Heart left ventricle (tissue), 13 donors: ENCODE measurements around the gene HIPK2.

ENCODE experiments used
- CTCF ChIP-seq, 12 donors: fragments of 200-600 bp; sonication (generic) in 4 of 12; IDR thresholded peaks; one replicate each; pipeline versions ENCODE4 v1.5.0 to v1.8.0; 2018 to 2022; ENCODE audit warnings: antibody characterized with exemption in 12 of 12, mild to moderate bottlenecking in 5 of 12
- POLR2A ChIP-seq, 2 donors: fragments of 450-650 bp; IDR thresholded peaks; one replicate each; pipeline ENCODE4 v1.6.1; 2017; ENCODE audit warnings: antibody characterized with exemption in 2 of 2, mild to moderate bottlenecking in 2 of 2, moderate library complexity in 2 of 2
- donor health status: ischemic (EF 13 %, LVEDD 7.1; RV severe dilation, severe dysfunction).
- donor health status: DM: no; HTN: yes; CAD: no.
- donor health status: DM: no; HTN: no; CAD: no.
- donor health status: ischemic (EF 25% LVEDD 6.9; RV normal size, moderate dysfunction).
- donor health status: ischemic (EF 25% LVEDD 5.7; RV mildly dilated, moderate dysfunction).
- donor health status: ischemic (EF 35%, LVEDD 5.7; RV mildly dilated, moderate dysfunction).
- donor health status: nonischemic (EF 11% LVEDD 7.7; RV severe dilation, severe dysfunction).
- donor health status: DM: yes; HTN: yes; CAD: no.
- donor health status: PGD.
- donor health status: ischemic (EF 29% LVEDD 5.4; RV normal size, mild dysfunction).
- donor health status: nonischemic (EF 23%, LVEDD 6.1; RV moderate dilation, normal function).

GRCh38 chr7:139613971-139614411 lies 163.8 kb downstream of the HIPK2 start:
- TF ChIP-seq POLR2A (IDR thresholded peaks at IDR 0.05) (no peak), CTCF (IDR thresholded peaks at IDR 0.05) (no peak)
